HepG2 (cell line): Measurements from ENCODE around the gene TNFSF12. TPM values are rescaled to one million over a fixed set of nuclear protein-coding genes. Genes with fewer than 3 reads are reported as not detected.

Experiments
- CBX5 ChIP-seq: sonication (generic); formaldehyde crosslinking; IDR thresholded peaks from 2 replicates; pipeline ENCODE4 v1.4.0; 2020; ENCODE audit warnings: missing genetic modification reagents, borderline replicate concordance
- RFX5 ChIP-seq: IDR thresholded peaks from 2 replicates; pipeline ENCODE4 v1.6.1; 2011; ENCODE audit warnings: low read depth, low read length, improper control_type of control experiment
- SOX5 ChIP-seq: IDR thresholded peaks from 2 replicates; pipeline ENCODE4 v1.6.1; 2016; ENCODE audit warnings: borderline replicate concordance
- STAT5B ChIP-seq: sonication (generic); formaldehyde crosslinking; IDR thresholded peaks from 2 replicates; pipeline ENCODE4 v1.4.0; 2020; ENCODE audit warnings: missing genetic modification reagents
- ZBTB7A ChIP-seq: sonication (generic); formaldehyde crosslinking; IDR thresholded peaks from 2 replicates; pipeline ENCODE4 v1.8.0; 2022; ENCODE audit warnings: mild to moderate bottlenecking, missing genetic modification reagents
- ZFP62 ChIP-seq: sonication (generic); formaldehyde crosslinking; IDR thresholded peaks from 2 replicates; pipeline ENCODE4 v1.4.0; 2020; ENCODE audit warnings: missing genetic modification reagents
- ZKSCAN5 ChIP-seq: sonication (generic); formaldehyde crosslinking; IDR thresholded peaks from 2 replicates; pipeline ENCODE4 v1.5.1; 2020; ENCODE audit warnings: mild to moderate bottlenecking, missing genetic modification reagents
- ZNF136 ChIP-seq: sonication (generic); formaldehyde crosslinking; IDR thresholded peaks from 2 replicates; pipeline ENCODE4 v1.8.1; 2022; ENCODE audit warnings: low read depth, mild to moderate bottlenecking, moderate library complexity, missing genetic modification reagents
- ZNF547 ChIP-seq: sonication (generic); formaldehyde crosslinking; IDR thresholded peaks from 2 replicates; pipeline ENCODE4 v1.5.1; 2020; ENCODE audit warnings: mild to moderate bottlenecking, missing genetic modification reagents
- ZNF556 ChIP-seq: sonication (generic); formaldehyde crosslinking; IDR thresholded peaks from 2 replicates; pipeline ENCODE4 v1.4.0; 2020; ENCODE audit warnings: mild to moderate bottlenecking, missing genetic modification reagents, borderline replicate concordance
- ZNF563 ChIP-seq: sonication (generic); formaldehyde crosslinking; IDR thresholded peaks from 2 replicates; pipeline ENCODE4 v1.8.0; 2022; ENCODE audit warnings: mild to moderate bottlenecking, moderate library complexity, missing genetic modification reagents
- ZSCAN31 ChIP-seq: sonication (generic); formaldehyde crosslinking; IDR thresholded peaks from 2 replicates; pipeline ENCODE4 v1.5.0; 2020; ENCODE audit warnings: low read depth, mild to moderate bottlenecking, missing genetic modification reagents
- polyA plus RNA-seq, 8 experiments: library from polyadenylated mRNA; depleted of rRNA in 3 of 8; stranded (reverse) in 7 of 8; unstranded in 1 of 8; fragments of >200 nt; fragmentation: Illumina TruSeq in 4 of 8; extraction: Trizol in 4 of 8; gene quantifications; 2 replicates each; pipeline versions ENCODE4 v1.2.1 to v1.2.3, GENCODE V29; 2011 to 2016; ENCODE audit warnings: low read depth in 4 of 8, missing spikeins in 1 of 8, mixed read lengths in 1 of 8; ENCODE audit not compliant: insufficient read depth in 1 of 8
- total RNA-seq, 5 experiments: library from RNA; depleted of rRNA; stranded (reverse); fragments of >200 nt; fragmentation: Illumina TruSeq; extraction: Trizol; gene quantifications; 2 replicates each; pipeline ENCODE4 v1.2.3, GENCODE V29; 2016; ENCODE audit warnings: low read depth in 1 of 5
- TF ChIP-seq, protein P1 (sequence below): sonication (generic); formaldehyde crosslinking; IDR thresholded peaks from 2 replicates; pipeline ENCODE4 v1.4.0; 2020; ENCODE audit warnings: missing genetic modification reagents, mild to moderate bottlenecking, borderline replicate concordance
- TF ChIP-seq, protein P2 (sequence below): sonication (generic); formaldehyde crosslinking; IDR thresholded peaks from 2 replicates; pipeline ENCODE4 v1.9.0; 2021; ENCODE audit warnings: missing genetic modification reagents, borderline replicate concordance
- TF ChIP-seq, protein P3 (sequence below): sonication (generic); formaldehyde crosslinking; IDR thresholded peaks from 2 replicates; pipeline ENCODE4 v1.4.0; 2020; ENCODE audit warnings: mild to moderate bottlenecking, missing genetic modification reagents
- TF ChIP-seq, protein P4 (sequence below): sonication (generic); formaldehyde crosslinking; IDR thresholded peaks from 2 replicates; pipeline ENCODE4 v1.4.0; 2020; ENCODE audit warnings: missing genetic modification reagents
- TF ChIP-seq, protein P5 (sequence below): sonication (generic); formaldehyde crosslinking; IDR thresholded peaks from 2 replicates; pipeline ENCODE4 v1.4.0; 2020; ENCODE audit warnings: mild to moderate bottlenecking, missing genetic modification reagents

The TNFSF12 gene
- total and polyA plus RNA-seq, 2 of the 13 experiments (the other 11 are each of a cell fraction or from before 2014, with no cell fraction given), result 0.93 to 7.2 TPM

DNA sequence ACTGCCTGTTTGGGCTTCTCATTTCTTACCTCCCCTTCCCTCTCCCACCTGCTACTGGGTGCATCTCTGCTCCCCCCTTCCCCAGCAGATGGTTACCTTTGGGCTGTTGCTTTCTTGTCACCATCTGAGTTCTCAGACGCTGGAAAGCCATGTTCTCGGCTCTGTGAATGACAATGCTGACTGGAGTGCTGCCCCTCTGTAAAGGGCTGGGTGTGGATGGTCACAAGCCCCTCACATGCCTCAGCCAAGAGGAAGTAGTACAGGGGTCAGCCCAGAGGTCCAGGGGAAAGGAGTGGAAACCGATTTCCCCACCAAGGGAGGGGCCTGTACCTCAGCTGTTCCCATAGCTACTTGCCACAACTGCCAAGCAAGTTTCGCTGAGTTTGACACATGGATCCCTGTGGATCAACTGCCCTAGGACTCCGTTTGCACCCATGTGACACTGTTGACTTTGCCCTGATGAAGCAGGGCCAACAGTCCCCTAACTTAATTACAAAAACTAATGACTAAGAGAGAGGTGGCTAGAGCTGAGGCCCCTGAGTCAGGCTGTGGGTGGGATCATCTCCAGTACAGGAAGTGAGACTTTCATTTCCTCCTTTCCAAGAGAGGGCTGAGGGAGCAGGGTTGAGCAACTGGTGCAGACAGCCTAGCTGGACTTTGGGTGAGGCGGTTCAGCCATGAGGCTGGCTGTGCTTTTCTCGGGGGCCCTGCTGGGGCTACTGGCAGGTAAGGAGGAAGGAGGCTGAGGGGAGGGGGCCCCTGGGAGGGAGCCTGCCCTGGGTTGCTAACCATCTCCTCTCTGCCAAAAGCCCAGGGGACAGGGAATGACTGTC lies 30.4 kb downstream of the TNFSF12 start, which contains the start of gene CD68 (continued):
- TF ChIP-seq, protein P1, sequence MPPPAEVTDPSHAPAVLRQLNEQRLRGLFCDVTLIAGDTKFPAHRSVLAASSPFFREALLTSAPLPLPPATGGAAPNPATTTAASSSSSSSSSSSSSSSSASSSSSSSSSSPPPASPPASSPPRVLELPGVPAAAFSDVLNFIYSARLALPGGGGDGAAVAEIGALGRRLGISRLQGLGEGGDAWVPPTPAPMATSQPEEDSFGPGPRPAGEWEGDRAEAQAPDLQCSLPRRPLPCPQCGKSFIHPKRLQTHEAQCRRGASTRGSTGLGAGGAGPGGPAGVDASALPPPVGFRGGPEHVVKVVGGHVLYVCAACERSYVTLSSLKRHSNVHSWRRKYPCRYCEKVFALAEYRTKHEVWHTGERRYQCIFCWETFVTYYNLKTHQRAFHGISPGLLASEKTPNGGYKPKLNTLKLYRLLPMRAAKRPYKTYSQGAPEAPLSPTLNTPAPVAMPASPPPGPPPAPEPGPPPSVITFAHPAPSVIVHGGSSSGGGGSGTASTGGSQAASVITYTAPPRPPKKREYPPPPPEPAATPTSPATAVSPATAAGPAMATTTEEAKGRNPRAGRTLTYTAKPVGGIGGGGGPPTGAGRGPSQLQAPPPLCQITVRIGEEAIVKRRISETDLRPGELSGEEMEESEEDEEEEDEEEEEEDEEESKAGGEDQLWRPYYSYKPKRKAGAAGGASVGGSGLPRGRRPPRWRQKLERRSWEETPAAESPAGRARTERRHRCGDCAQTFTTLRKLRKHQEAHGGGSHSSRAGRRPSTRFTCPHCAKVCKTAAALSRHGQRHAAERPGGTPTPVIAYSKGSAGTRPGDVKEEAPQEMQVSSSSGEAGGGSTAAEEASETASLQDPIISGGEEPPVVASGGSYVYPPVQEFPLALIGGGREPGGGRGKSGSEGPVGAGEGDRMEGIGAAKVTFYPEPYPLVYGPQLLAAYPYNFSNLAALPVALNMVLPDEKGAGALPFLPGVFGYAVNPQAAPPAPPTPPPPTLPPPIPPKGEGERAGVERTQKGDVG, result 0 out of 2 replicates have a peak, but pooled peaks have one; percentile 26
- TF ChIP-seq, protein P2, sequence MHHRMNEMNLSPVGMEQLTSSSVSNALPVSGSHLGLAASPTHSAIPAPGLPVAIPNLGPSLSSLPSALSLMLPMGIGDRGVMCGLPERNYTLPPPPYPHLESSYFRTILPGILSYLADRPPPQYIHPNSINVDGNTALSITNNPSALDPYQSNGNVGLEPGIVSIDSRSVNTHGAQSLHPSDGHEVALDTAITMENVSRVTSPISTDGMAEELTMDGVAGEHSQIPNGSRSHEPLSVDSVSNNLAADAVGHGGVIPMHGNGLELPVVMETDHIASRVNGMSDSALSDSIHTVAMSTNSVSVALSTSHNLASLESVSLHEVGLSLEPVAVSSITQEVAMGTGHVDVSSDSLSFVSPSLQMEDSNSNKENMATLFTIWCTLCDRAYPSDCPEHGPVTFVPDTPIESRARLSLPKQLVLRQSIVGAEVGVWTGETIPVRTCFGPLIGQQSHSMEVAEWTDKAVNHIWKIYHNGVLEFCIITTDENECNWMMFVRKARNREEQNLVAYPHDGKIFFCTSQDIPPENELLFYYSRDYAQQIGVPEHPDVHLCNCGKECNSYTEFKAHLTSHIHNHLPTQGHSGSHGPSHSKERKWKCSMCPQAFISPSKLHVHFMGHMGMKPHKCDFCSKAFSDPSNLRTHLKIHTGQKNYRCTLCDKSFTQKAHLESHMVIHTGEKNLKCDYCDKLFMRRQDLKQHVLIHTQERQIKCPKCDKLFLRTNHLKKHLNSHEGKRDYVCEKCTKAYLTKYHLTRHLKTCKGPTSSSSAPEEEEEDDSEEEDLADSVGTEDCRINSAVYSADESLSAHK (CRISPR knock-in tag), result no peak; the same call in 1 of the 2 replicates
- TF ChIP-seq ZSCAN31 (no peak), STAT5B (CRISPR knock-in tag) (no peak), ZKSCAN5 (peak; percentile 99), ZNF547 (CRISPR knock-in tag) (peak; percentile 73; the same call in 1 of the 2 replicates), ZNF556 (no peak), ZNF563 (CRISPR knock-in tag) (no peak), ZFP62 (CRISPR knock-in tag) (no peak), SOX5 (peak; percentile 67), CBX5 (CRISPR knock-in tag) (peak; percentile 79; the same call in 1 of the 2 replicates), ZNF136 (peak; percentile 38; the same call in 1 of the 2 replicates), ZBTB7A (CRISPR knock-in tag) (no peak), RFX5 (no peak)
- TF ChIP-seq, protein P3, sequence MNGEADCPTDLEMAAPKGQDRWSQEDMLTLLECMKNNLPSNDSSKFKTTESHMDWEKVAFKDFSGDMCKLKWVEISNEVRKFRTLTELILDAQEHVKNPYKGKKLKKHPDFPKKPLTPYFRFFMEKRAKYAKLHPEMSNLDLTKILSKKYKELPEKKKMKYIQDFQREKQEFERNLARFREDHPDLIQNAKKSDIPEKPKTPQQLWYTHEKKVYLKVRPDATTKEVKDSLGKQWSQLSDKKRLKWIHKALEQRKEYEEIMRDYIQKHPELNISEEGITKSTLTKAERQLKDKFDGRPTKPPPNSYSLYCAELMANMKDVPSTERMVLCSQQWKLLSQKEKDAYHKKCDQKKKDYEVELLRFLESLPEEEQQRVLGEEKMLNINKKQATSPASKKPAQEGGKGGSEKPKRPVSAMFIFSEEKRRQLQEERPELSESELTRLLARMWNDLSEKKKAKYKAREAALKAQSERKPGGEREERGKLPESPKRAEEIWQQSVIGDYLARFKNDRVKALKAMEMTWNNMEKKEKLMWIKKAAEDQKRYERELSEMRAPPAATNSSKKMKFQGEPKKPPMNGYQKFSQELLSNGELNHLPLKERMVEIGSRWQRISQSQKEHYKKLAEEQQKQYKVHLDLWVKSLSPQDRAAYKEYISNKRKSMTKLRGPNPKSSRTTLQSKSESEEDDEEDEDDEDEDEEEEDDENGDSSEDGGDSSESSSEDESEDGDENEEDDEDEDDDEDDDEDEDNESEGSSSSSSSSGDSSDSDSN, result peak; percentile 43
- TF ChIP-seq, protein P4, sequence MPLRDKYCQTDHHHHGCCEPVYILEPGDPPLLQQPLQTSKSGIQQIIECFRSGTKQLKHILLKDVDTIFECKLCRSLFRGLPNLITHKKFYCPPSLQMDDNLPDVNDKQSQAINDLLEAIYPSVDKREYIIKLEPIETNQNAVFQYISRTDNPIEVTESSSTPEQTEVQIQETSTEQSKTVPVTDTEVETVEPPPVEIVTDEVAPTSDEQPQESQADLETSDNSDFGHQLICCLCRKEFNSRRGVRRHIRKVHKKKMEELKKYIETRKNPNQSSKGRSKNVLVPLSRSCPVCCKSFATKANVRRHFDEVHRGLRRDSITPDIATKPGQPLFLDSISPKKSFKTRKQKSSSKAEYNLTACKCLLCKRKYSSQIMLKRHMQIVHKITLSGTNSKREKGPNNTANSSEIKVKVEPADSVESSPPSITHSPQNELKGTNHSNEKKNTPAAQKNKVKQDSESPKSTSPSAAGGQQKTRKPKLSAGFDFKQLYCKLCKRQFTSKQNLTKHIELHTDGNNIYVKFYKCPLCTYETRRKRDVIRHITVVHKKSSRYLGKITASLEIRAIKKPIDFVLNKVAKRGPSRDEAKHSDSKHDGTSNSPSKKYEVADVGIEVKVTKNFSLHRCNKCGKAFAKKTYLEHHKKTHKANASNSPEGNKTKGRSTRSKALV, result peak; percentile 85; the same call in 1 of the 2 replicates
- TF ChIP-seq, protein P5, sequence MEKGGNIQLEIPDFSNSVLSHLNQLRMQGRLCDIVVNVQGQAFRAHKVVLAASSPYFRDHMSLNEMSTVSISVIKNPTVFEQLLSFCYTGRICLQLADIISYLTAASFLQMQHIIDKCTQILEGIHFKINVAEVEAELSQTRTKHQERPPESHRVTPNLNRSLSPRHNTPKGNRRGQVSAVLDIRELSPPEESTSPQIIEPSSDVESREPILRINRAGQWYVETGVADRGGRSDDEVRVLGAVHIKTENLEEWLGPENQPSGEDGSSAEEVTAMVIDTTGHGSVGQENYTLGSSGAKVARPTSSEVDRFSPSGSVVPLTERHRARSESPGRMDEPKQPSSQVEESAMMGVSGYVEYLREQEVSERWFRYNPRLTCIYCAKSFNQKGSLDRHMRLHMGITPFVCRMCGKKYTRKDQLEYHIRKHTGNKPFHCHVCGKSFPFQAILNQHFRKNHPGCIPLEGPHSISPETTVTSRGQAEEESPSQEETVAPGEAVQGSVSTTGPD (CRISPR knock-in tag), result no peak
